Stromal cell of bone marrow (primary cell): ENCODE data around the gene SLC2A13.

ENCODE experiments used
- DNase-seq: peaks from one replicate; pipeline ENCODE4 v3.0.0-alpha.2; 2012; ENCODE audit warnings: low read depth

The SLC2A13 gene

DNA sequence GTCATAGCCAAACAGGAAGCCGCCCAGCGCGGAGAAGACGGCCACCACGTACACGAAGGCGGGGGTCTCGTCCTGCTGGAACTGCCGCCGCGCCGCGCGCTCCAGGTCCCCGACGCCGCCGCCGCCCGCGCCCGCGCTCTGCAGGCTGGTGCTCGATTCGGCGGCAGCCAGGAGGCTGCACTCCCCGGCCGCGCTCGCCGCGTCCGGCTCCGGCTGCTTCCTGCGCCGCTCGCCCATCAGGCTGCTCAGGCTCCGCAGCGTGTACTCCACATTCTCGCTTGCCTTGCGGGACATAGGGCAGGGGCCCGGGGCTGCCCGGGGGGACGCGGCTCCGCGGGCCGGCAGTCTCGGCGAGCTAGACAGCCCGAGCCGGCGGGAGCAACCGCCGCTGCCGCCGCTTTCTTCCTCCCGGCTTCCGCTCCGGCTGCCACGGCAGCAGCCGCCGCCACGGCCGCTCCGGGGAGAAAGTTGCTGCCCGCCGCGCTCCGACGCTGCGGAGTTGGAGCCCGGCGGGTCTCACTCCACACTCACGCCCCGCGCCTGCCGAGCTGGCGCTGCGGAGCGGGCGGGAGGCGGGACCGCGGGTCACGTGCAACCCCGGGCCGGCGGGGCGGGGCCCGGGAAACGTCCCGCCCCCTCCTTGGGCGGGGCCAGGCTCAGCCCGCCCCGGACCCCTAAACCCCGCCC, at the start of gene SLC2A13:
Gene SLC2A13 (minus strand): TSS at position 567 of the 687 bp plus-strand sequence. CDS start 273 bp downstream, at position 294.
- peak; percentile 55 for DNase-seq

DNA sequence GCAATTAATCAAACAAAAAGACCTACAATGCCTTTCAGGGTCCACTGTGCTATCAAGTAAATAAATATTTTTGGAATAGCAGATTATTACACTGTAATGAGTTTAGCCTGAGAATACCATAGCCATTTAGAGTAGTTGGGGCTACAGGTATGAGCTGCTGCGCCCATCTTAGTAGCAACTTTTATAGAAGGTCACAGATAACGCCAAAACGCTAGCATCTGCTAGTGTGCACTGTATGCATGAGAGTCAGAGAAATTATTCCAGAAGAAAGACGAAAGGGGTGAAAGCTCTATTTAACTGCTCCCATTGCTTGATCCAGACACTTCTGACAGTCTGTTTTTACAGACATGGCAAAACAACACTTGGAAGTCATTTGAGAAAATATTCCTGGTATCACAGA, 48.5 kb upstream of the SLC2A13 start:
- no peak for DNase-seq

DNA sequence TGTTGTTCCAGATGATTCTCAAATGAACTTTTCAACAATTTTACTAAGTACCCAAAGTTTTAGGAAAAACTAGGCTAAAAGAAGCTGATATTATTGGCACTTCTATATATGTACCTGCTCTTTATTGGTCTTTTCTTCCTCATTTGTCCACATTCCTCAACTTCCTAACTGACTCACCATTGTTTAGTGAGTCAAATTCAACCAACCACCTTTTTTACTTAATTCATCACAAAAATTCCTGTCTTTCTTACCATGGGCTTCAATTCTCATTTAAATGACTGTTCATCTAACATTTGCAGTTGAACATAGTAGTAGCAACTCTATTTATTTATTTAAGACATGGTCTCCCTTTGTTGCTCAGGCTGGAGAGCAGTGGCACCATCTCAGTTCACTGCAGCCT, 47.6 kb upstream of the SLC2A13 start:
- no peak for DNase-seq

DNA sequence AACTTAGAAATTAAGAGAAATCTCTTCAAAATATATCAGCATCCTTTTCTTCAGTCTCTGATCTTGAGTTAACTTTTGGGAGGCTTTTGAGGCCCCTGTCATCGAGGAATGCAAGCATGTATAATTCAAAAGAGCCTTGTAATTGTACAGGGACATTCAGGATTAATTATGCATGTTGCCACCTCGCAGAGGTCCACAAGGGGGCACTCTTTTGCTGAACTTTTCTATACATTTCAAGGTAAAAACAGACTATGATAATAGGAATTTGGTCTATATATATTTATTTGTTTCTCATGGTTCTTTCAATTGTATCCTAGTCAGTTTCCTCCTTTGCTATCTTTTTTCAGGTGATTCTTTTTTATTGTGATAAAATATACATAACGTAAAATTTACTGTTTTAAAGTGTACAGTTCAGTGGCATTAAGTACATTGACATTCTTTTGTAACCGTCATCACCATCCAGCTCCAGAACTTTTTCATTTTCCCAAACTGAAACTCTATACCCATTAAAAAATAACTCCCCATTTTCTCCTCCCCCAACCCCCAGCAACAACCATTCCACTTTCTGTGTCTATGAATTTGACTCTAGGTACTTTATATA, 47.0 kb upstream of the SLC2A13 start:
- peak; percentile 13 for DNase-seq

DNA sequence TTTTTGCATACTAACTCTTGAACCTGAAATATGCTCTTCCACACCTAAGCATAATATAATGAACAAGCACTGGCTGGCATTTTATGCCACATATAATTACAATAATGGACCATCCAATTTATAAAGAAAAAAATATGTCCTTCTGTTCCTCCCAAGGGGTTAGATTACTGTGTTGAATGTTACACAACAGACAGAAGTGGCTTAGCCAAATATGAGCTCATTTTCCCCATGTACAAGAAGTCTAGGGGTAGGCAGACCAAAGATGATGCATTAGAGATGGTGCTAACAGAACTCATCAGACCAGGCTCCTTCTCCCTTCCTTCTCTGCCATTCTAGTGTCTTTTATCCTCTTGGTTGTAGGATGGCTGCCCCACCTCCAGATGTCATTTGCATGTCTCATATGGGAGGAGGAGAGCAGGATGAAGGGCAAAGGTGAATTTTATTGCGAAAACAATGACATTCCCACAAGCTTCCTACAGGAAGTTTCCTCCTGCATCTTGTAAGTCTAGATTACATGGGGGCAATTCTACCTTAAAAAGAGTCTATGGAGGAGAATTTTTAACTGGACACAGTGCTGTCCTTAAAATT, 43.9 kb upstream of the SLC2A13 start:
- DNase-seq: peak; percentile 6

DNA sequence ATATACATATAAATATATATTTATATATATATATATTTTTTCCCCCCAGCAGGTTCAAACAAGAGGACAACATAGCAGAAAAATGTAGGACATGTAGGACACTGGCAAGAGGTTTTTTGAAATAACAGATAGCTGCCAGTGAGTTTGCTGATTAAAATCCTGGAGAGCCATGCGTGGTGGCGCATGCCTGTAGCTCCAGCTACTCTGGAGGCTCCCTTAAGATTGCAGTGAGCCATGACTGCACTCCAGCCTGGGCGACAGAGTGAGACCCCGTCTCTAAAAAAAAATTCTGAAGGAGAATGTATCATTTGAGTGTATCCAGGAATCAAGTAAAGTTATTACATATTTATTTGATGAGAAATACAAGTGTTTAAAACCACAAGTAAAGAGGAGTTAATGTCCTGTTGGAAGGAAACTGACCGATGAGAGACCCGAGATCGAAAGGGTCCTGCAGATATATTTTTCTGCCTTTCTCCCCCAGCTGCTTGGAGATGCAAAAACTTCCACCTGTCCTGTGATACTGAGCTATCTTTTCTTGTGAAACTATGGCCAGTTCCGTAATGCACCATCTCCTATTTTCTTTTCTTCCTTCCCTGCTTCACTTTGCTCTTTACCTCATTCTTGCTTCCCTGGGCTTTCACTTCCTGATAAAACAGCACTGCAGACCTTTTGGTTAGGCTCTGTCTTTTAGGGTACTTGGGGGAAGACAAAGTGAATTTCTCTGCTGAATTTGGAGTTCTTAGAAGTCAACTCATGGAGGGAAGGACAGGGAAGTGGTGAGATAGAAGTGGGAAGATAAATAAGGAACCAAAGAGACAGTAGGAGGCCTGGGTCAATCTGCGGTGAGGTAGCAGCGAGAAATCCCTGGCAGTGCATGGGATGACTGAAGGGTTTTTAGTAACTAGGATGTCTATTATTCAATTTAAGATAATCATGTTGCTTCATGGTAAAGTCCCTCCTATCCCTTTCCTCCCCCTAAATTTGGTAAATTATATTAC, 41.2 kb upstream of the SLC2A13 start:
- no peak for DNase-seq

DNA sequence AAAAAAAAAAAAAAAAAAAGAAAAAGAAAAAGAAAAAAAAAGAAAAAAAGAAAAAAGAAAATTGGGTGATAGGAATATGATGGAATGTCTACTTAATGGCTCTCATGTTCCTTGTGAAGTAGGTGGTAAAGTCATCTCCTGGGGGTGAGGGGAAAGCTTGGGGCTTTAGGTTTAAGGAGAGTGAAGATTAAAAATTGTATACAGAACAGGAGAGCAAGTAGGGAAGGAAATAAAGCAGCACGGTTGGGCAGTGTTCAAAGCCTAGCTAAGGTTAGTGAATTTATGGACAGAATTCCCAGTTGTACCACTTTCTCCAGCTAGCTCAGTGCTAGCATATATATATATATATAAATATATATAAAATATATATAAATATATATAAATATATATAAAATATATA, 40.0 kb upstream of the SLC2A13 start:
- no peak for DNase-seq

DNA sequence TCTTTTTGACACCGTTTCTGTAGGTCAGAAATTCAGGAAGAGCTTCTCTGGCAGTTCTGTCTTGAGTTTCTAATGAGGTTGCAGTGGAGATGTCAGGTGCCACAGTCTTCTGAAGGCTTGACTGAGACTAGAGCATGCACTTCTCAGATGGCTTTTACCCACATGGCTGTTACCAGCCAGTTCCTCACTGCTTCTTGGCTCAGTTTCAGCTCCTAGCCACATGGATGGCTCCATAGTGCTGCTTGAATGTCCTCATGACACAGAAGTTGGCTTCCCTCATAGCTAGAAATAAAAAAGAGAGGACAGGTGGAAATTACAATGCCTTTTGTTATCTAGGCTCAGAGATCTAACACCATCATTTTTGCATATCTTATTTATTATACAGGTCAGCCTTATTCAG, 38.1 kb upstream of the SLC2A13 start:
- no peak for DNase-seq

DNA sequence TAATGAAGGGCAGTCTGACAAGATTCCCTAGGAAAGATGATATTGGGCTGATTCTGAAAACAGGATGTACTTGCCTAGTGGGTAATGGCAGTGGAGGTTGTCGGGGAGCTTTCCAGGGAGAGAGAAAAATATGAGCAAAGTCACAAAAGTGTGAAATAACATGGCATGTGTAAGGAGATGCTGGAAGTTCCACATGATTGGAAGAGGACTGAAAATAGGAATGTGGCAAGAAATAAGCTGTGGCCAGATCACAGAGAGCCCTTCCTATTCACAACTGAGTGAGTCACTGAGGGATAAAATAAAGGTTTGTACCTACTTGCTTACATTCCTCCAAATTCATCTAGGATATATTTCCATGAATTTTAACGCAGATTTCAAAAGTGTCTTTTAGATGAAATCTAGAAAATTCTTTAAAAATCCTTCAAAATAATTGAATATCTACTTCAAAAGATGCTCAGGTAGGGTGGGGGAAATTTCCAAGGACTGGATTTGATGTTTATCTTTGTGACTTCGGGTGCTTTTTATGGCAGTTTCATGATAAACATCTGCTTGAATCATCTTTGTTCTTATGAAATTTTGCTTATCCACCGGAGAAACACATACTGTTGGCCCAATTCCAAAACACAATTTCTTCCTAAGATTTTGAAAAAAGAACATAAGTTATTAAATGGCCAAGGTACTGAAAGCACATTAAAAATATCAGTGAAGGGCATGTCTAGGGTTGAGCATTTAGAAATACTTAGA, 36.3 kb upstream of the SLC2A13 start:
- no peak for DNase-seq

DNA sequence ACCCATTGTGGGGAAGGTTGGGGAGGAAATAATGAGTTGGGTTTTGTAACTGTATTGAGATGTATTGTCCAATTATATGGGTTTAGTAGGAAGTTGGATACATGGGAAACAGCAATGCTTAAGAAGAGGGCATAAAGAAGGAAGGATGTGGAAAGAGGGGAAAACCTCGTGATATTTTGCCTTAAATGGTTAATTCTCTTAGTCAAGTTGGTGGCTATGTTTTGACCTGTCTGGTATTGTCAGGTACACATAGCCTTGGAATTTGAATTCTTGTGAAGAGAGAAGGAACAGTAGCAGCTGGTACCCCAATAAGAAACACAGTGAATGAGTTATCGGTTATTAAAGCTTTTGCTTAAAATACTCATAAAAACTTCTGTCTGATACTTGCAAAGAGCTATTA, 32.6 kb upstream of the SLC2A13 start:
- no peak for DNase-seq

DNA sequence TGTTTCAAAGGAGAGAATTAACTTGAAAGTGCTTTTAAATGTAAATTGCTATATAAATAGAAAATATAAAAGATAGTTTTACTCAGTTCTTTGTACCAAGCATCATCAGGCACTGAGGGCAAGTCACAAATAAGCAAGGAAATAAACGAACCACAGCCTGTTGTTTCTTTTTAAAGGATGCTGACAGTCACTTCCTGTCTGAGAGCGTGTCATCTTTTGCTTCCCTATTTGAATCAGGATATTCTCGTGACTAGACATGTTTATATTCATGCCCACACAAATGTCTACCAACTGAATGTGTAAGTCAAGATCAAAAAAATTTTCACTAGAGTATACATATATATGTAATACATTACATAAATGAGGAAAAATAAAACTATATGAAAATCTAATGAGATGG, 31.4 kb upstream of the SLC2A13 start:
- no peak for DNase-seq

DNA sequence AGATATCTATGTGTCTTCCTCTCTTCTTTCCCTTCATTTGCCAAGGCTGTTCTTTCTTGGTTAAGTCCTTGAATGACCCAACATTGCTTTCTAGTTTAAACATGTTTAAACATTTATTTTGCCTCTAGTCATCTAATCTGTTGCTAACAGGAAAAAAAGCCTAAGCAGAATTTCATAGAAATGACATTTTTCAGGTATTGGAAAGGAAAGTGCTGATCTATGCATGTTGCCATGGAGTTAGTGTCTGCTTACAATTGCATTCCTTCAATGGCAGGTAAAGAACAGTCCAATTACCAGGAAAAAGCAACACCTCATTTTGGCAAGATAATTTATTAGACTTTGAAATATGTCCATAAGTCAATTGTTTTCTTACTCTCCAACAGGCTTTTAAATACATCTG, 21.5 kb upstream of the SLC2A13 start:
- no peak for DNase-seq

DNA sequence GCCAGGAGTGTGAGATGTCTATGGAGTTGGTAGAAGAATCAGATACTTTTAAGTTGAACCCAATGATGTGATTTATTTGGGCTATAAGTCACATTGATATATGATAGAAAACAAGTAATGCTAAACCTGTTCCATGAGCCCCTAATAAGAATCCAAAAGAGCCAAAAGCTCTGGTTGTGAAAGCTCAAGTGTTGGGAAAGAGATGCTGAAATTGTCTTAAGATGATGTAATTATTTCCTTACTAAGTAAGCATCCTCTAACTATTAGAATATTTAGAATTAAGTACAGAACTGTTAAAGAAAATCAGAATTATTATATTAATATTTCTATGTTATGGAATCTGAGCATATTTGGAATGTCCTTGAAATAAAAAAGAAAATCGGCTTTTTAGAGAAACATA, 17.6 kb upstream of the SLC2A13 start:
- DNase-seq: no peak

DNA sequence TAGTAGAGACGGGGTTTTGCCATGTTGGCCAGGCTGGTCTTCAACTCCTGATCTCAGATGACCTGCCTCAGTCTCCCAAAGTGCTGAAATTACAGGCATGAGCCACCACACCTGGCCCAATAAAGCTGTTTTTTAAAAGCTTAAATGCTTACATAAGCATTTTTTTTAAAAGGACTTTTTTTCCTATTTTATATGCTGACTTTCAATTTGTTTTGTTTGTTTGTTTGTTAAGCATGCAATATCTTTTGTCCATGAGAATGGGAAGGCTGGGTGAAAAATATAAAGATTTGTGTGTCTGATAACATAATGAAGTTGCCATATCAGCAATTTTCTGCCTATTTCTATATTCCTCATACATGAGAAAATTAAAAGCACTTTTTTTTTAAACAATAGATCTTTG, 17.0 kb upstream of the SLC2A13 start:
- no peak for DNase-seq

DNA sequence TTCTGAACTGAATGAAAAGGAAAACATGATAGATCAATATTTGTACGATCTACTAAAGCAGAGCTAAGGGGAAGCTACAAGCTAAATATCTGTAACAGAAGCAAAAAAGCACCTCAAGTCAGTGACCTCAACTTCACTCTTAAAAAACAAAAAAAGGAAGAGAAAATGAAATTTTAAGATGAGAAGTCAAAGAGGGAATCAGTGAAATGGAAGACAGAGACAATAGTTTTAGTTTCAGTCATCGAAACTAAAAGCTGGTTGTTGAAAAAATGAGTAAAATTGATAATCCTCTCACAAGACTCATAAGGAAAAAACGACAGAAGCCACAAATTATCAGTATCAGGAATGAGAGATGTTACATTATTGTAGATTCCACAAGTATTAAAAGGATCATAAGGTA, 11.9 kb upstream of the SLC2A13 start:
- DNase-seq: no peak

DNA sequence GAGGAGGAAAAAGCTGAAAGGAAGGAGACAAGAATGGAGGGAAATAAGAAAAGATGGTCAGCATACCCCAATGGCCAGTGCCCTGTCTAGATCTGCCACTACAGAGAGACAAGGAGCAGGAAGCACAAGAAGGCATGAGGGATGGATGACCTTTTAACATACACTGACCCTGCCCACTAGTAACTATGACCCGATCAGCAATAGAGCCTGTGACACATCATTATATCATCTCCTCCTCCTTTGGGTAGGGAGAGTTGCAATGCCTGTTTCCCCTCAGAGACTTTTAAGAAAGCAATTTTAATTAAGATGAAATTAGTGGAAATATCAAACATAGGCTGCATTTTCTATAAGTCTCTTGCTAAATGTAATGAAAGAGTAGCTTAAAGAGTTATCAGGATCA, 4.7 kb upstream of the SLC2A13 start:
- DNase-seq: no peak

DNA sequence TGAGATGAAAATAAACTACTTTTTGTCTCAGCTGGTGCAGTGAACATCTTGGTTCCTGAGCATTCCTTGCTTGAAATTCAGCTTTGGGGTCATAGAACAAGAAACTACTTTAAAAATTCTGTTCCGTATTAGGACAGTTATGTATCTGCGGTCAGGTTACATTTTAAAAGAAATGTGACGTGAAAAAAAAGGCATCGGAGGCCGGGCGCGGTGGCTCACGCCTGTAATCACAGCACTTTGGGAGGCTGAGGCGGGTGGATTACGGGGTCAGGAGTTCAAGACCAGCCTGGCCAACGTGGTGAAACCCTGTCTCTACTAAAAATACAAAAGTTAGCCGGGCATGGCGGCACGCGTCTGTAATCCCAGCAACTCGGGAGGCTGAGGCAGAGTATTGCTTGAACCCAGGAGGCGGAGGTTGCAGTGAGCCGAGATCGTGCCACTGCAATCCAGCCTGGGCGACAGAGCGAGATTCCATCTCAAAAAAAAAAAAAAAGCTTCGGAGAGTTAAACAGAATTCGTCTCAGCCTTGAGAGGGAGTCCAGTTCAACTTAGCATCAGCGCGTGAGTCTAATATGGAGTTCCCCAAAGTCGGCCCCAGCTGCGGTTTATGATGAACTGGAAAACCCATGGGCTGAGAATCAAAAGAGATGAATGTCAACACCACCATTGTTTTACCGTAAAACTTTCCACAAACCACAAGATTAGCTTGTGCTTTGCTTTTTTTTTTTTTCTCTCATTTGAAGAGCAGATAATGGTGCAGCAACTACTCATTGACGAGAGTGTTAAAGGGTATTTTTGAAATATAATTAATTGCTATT, 2.1 kb upstream of the SLC2A13 start:
- DNase-seq: no peak

DNA sequence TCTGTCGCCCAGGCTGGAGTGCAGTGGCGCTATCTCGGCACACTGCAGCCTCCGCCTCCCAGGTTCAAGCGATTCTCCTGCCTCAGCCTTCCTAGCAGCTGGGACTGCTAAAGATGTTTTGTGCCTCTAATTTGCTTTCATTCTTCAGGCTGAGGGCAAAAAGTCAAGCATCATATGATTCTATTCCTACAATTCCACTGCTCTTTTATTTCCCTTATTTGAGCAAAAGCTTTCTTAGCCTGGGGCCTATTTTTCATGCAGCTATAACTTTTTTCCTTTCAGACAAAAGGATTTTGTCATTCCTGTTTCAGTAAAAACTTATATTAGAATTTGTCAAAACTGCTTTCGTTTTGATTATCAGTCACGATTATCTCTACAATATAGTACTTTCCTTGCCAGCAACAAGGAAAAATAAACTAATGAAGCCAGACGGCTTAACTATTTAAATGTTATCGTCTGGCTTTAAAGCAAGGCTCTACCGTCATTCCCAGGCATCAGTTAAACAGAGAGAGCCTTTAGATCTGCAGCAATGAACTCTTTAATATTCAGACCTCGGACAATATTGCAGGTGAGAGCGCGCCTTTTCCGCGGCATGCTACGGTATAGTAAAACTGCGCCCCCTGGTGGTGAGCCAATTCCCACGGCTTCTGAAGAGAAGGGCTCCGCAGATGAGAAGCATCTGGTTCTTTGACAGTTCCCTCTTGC, 1.4 kb upstream of the SLC2A13 start:
- DNase-seq: peak; percentile 53

DNA sequence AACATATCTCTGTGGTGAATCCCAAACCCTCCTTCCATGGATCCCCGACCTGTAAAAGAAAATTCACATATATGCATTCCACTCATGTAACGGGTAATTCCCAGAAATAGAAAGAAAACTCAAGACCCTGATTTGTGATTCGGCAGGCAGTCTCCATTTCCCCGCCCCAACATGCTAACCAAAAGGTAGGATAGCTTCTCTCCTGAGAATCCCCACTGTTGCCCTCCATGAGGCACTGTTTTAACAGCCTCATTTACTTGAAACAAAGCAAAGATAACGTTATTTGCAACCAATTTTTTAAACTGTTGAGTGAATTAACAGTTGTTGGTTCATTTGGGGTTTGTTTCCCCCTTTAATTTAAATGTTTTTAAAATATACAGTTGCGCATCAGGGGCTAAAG, 774 bp upstream of the SLC2A13 start:
- DNase-seq: no peak

DNA sequence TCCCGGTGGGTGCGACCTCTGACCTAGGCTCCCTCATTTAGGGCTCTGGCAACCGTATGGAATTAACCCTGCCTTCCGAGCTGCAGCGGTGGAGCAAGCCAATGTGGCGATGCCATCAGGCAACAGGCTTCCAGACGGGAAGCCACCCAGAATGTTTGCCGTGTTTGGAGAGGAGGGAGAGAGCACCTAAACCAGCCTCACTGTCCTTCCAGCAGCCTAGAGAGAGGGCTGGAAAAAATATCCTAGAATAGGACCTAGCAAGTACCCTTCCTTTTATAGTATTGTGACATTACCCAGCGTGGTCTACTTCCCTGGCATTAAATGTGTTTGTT, 287 bp upstream of the SLC2A13 start:
- no peak for DNase-seq

DNA sequence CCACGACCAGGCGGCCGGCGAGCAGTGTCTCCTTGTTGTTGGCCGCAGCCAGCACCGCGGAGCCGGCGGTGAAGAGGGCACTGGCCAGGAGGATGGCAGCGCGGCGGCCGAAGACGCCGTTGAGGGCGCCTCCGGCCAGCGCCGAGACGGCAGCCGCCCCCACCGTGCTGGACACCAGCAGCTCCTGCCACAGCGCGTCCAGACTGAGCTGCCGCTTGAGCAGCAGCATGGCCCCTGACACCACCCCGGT, 691 bp downstream of the SLC2A13 start:
- DNase-seq: no peak
